Body of pancreas (tissue), 4 donors: ENCODE data around the gene NUDT14. TPM values are rescaled to one million over a fixed set of nuclear protein-coding genes. Genes with fewer than 3 reads are reported as not detected.

Source experiments
- ATAC-seq: fragments of 150-250 bp; one replicate; pipeline ENCODE4 v1.9.1; 2016
- DNase-seq, 4 donors: peaks; one replicate each; pipeline ENCODE4 v3.0.0-alpha.2; 2019
- H3K27ac ChIP-seq, 4 donors: fragments of 200-600 bp; sonication (generic); 1 replicate in 3 of 4; 2 replicates in 1 of 4; pipeline versions ENCODE4 v1.5.1 to v1.6.1; 2016 to 2019; ENCODE audit warnings: mild to moderate bottlenecking in 1 of 4, mixed read lengths in 1 of 4, moderate library complexity in 1 of 4
- H3K27me3 ChIP-seq, 2 donors: fragments of 200-600 bp; sonication (generic); one replicate each; pipeline ENCODE4 v1.6.0; 2016; ENCODE audit warnings: mild to moderate bottlenecking in 1 of 2
- H3K36me3 ChIP-seq, 2 donors: fragments of 200-600 bp; sonication (generic); replicated peaks in 1 of 2; 2 replicates each; pipeline ENCODE4 v1.5.1; 2016; ENCODE audit warnings: low read depth in 2 of 2; ENCODE audit not compliant: insufficient read depth in 1 of 2
- H3K4me1 ChIP-seq: fragments of 200-600 bp; sonication (generic); one replicate; pipeline ENCODE4 v1.6.0; 2016
- H3K4me3 ChIP-seq, 2 donors: fragments of 200-600 bp; sonication (generic); 1 replicate in 1 of 2; 2 replicates in 1 of 2; pipeline ENCODE4 v1.5.1; 2016 to 2019
- H3K9me3 ChIP-seq, 3 donors: fragments of 200-600 bp; sonication (generic); 1 replicate in 2 of 3; 2 replicates in 1 of 3; pipeline ENCODE4 v1.5.1; 2016
- CTCF ChIP-seq, 7 experiments: fragments of 450-650 bp in 4 of 7; fragments of 200-600 bp in 3 of 7; sonication (generic) in 3 of 7; IDR thresholded peaks; one replicate each; pipeline ENCODE4 v1.5.1; 2016 to 2019; ENCODE audit warnings: antibody characterized with exemption in 7 of 7
- POLR2A ChIP-seq, 3 donors: fragments of 450-650 bp; IDR thresholded peaks; one replicate each; pipeline ENCODE4 v1.6.1; 2016; ENCODE audit warnings: antibody characterized with exemption in 3 of 3, mild to moderate bottlenecking in 2 of 3
- WGBS, 2 donors: methylation state at CpG; one replicate each; pipeline ENCODE4 v1.1.5; 2017; 5-methylcytosine and 5-hydroxymethylcytosine counted together
- intact Hi-C: fragments of 100-400 bp; cut with DNase I; formaldehyde crosslinking; loops from one replicate; pipeline ENCODE4 v1.15.1; 2023
- total RNA-seq, 2 donors: library from RNA; depleted of rRNA; stranded (reverse); fragments of >200 nt; gene quantifications; one replicate each; pipeline ENCODE4 v1.1.0, GENCODE V29; 2016

The NUDT14 gene
- total RNA-seq, 2 donors from 2014 or later, result 28.8 to 66.9 TPM

GRCh38 chr14:105208738-105209075 lies 27.6 kb upstream of the NUDT14 start:
- Histone ChIP-seq H3K27ac (no peak overlapping the region), H3K9me3 (no peaks in the 10 kb centered on the region), H3K4me3 (no peak overlapping the region), H3K4me1 (peaks cover 35% of the 10 kb centered on the region), H3K27me3 (no peaks in the 10 kb centered on the region), H3K36me3 (no peaks in the 10 kb centered on the region)
- DNase-seq, result no peak
- WGBS, 2 donors, result 86 to 92% methylated on average over 7 to 12 of the region's 12 CpGs
- TF ChIP-seq POLR2A (IDR thresholded peaks at IDR 0.05) (no peak), CTCF (IDR thresholded peaks at IDR 0.05) (no peak)
- intact Hi-C loops, result no loop called here
- no peak for ATAC-seq

GRCh38 chr14:105207996-105208737 lies 27.1 kb upstream of the NUDT14 start:
- 93 to 95% methylated on average over 18 to 20 of the region's 25 CpGs for WGBS, 2 donors
- DNase-seq, result no peak

GRCh38 chr14:105207460-105207901 lies 26.4 kb upstream of the NUDT14 start:
- DNase-seq (no peak), ATAC-seq (no peak)
- peaks cover 43% of the 10 kb centered on the region for H3K4me1 ChIP-seq
- WGBS, 2 donors, result 74 to 87% methylated on average over 3 to 13 of the region's 13 CpGs
- H3K27me3 ChIP-seq, result no peaks in the 10 kb centered on the region
- no peaks in the 10 kb centered on the region for H3K9me3 ChIP-seq
- no peaks in the 10 kb centered on the region for H3K36me3 ChIP-seq
- intact Hi-C loops, result no loop called here
- no peak overlapping the region for H3K4me3 ChIP-seq
- TF ChIP-seq POLR2A (IDR thresholded peaks at IDR 0.05) (no peak), CTCF (IDR thresholded peaks at IDR 0.05) (no peak)
- no peak overlapping the region for H3K27ac ChIP-seq

More at GRCh38 chr14:105207996-105208737, 27.1 kb upstream of the NUDT14 start:
- no peak for ATAC-seq
- Histone ChIP-seq H3K4me1 (peaks cover 38% of the 10 kb centered on the region), H3K36me3 (no peaks in the 10 kb centered on the region), H3K9me3 (no peaks in the 10 kb centered on the region), H3K4me3 (no peak overlapping the region), H3K27me3 (no peaks in the 10 kb centered on the region), H3K27ac (no peak overlapping the region)
- no peak for TF ChIP-seq POLR2A (IDR thresholded peaks at IDR 0.05)
- no peak for TF ChIP-seq CTCF (IDR thresholded peaks at IDR 0.05)
- intact Hi-C loops, result no loop called here

- no peaks in the 10 kb centered on the region for H3K9me3 ChIP-seq
- H3K4me3 ChIP-seq, result no peak overlapping the region
- no peaks in the 10 kb centered on the region for H3K36me3 ChIP-seq
- TF ChIP-seq POLR2A (IDR thresholded peaks at IDR 0.05) (no peak), CTCF (IDR thresholded peaks at IDR 0.05) (no peak)
- no peak for ATAC-seq
- intact Hi-C loops, result no loop called here
- H3K27ac ChIP-seq, result peak overlapping the region in 1 of 4 donors; percentile 30
- no peak for DNase-seq
- no peaks in the 10 kb centered on the region for H3K27me3 ChIP-seq
- peaks cover 43% of the 10 kb centered on the region for H3K4me1 ChIP-seq
- WGBS, 2 donors, result 25 to 34% methylated on average over 2 to 5 of the region's 5 CpGs
Measured at GRCh38 chr14:105206873-105207272, 25.8 kb upstream of the NUDT14 start.
